IMR-90 (cell line): ENCODE results near the gene SASH1. TPM values are rescaled to one million over a fixed set of nuclear protein-coding genes. Genes with fewer than 3 reads are reported as not detected.
A peak's percentile ranks its signal among the peaks of the same experiment; 100 is the strongest.

Experiments used
- ATAC-seq: fragments of 200-7000 bp; cut with Tn5 transposase; 2 replicates; pipeline ENCODE4 v1.9.1; 2020; ENCODE audit warnings: low read depth, mild to moderate bottlenecking, moderate library complexity
- BruUV-seq: library from RNA; stranded (reverse); fragments of 400-500 nt; replicated peaks from 2 replicates; lab custom pipeline; 2021; lab: Mats Ljungman, UMichigan
- CTCF ChIA-PET: fragments of 300-600 bp; formaldehyde crosslinking; extraction: SDS; loops from one replicate; lab custom pipeline; 2021; ENCODE audit warnings: antibody characterized with exemption; lab: Yijun Ruan, JAX
- POLR2A ChIA-PET: fragments of 300-600 bp; sonication (Branson Sonifier 250); formaldehyde crosslinking; loops from one replicate; lab custom pipeline; 2022; ENCODE audit warnings: antibody characterized with exemption; ENCODE audit not compliant: unreplicated experiment; lab: Charles Lee
- DNase-seq: peaks from one replicate; pipeline ENCODE4 v3.0.0; 2013
- H2AFZ ChIP-seq: replicated peaks from 2 replicates; pipeline ENCODE3; 2013; ENCODE audit warnings: low read length, mild to moderate bottlenecking; ENCODE audit not compliant: poor library complexity
- H2AK5ac ChIP-seq: 2 replicates; pipeline ENCODE4 v1.6.1; 2013; ENCODE audit warnings: low read depth, low read length, inconsistent platforms
- H2AK9ac ChIP-seq: replicated peaks from 2 replicates; pipeline ENCODE3; 2013; ENCODE audit warnings: mild to moderate bottlenecking, low read depth, low read length, moderate library complexity; ENCODE audit not compliant: poor library complexity
- H2BK120ac ChIP-seq: 2 replicates; pipeline ENCODE4 v1.6.1; 2013; ENCODE audit warnings: low read depth, low read length, inconsistent platforms
- H2BK15ac ChIP-seq: 3 replicates; pipeline ENCODE4 v1.6.1; 2013; ENCODE audit warnings: low read depth, low read length, inconsistent platforms
- H2BK20ac ChIP-seq: 2 replicates; pipeline ENCODE4 v1.6.1; 2013; ENCODE audit warnings: low read depth, mild to moderate bottlenecking, inconsistent platforms, low read length, moderate library complexity
- H2BK5ac ChIP-seq: 2 replicates; pipeline ENCODE4 v1.6.1; 2013; ENCODE audit warnings: mild to moderate bottlenecking, low read depth, low read length, inconsistent platforms; ENCODE audit not compliant: poor library complexity, severe bottlenecking
- H3K14ac ChIP-seq: replicated peaks from 2 replicates; pipeline ENCODE4 v1.6.1; 2013; ENCODE audit warnings: low read depth, low read length, inconsistent platforms
- H3K18ac ChIP-seq: 2 replicates; pipeline ENCODE4 v1.6.1; 2013; ENCODE audit warnings: low read depth, low read length, control low read depth
- H3K23ac ChIP-seq: 2 replicates; pipeline ENCODE4 v1.6.1; 2013; ENCODE audit warnings: low read depth, low read length, inconsistent platforms
- H3K27ac ChIP-seq: 2 replicates; pipeline ENCODE4 v1.5.1; 2013; ENCODE audit warnings: mild to moderate bottlenecking, control low read depth, low read length; ENCODE audit not compliant: insufficient read depth
- H3K27me3 ChIP-seq: 2 replicates; pipeline ENCODE4 v1.6.1; 2013; ENCODE audit warnings: low read length; ENCODE audit not compliant: control insufficient read depth, insufficient read depth
- H3K36me3 ChIP-seq: 2 replicates; pipeline ENCODE4 v1.6.1; 2013; ENCODE audit warnings: low read length, mixed read lengths; ENCODE audit not compliant: control insufficient read depth, insufficient read depth
- H3K4ac ChIP-seq: 2 replicates; pipeline ENCODE4 v1.6.1; 2013; ENCODE audit warnings: low read depth, low read length, inconsistent platforms
- H3K4me1 ChIP-seq: 2 replicates; pipeline ENCODE4 v1.6.1; 2013; ENCODE audit warnings: low read length, mixed read lengths; ENCODE audit not compliant: control insufficient read depth, insufficient read depth
- H3K4me2 ChIP-seq: 2 replicates; pipeline ENCODE4 v1.6.1; 2013; ENCODE audit warnings: low read depth, mild to moderate bottlenecking, control low read depth, low read length, moderate library complexity
- H3K4me3 ChIP-seq: 2 replicates; pipeline ENCODE4 v1.5.1; 2013; ENCODE audit warnings: low read depth, mild to moderate bottlenecking, control low read depth, low read length, moderate library complexity; ENCODE audit not compliant: insufficient read depth
- H3K56ac ChIP-seq: 2 replicates; pipeline ENCODE4 v1.6.1; 2013; ENCODE audit warnings: low read length, inconsistent platforms; ENCODE audit not compliant: insufficient read depth; ENCODE audit errors: extremely low read depth
- H3K79me1 ChIP-seq, 2 experiments: 2 replicates each; pipeline ENCODE4 v1.6.1; 2013; ENCODE audit warnings: low read length in 2 of 2, inconsistent platforms in 1 of 2, low read depth in 1 of 2
- H3K9ac ChIP-seq: 2 replicates; pipeline ENCODE4 v1.6.1; 2013; ENCODE audit warnings: low read depth, low read length, control low read depth
- H3K9me1 ChIP-seq: 2 replicates; pipeline ENCODE4 v1.6.1; 2013; ENCODE audit warnings: low read length, inconsistent platforms; ENCODE audit not compliant: insufficient read depth
- H3K9me3 ChIP-seq: 2 replicates; pipeline ENCODE4 v1.6.1; 2013; ENCODE audit warnings: low read length; ENCODE audit not compliant: control insufficient read depth, insufficient read depth
- H4K20me1 ChIP-seq: 2 replicates; pipeline ENCODE4 v1.6.1; 2013; ENCODE audit warnings: low read length, inconsistent platforms; ENCODE audit not compliant: insufficient read depth
- H4K5ac ChIP-seq: 2 replicates; pipeline ENCODE4 v1.6.1; 2013; ENCODE audit warnings: mild to moderate bottlenecking, low read depth, low read length, control low read depth
- H4K8ac ChIP-seq, 2 experiments: 2 replicates each; pipeline ENCODE4 v1.6.1; 2013; ENCODE audit warnings: low read depth in 2 of 2, low read length in 2 of 2, control low read depth in 1 of 2, inconsistent platforms in 1 of 2
- H4K91ac ChIP-seq: 2 replicates; pipeline ENCODE4 v1.6.1; 2013; ENCODE audit warnings: low read depth, low read length, inconsistent platforms; ENCODE audit not compliant: insufficient read depth
- CEBPB ChIP-seq: IDR thresholded peaks from 2 replicates; pipeline ENCODE4 v1.6.1; 2012; ENCODE audit warnings: low read depth, low read length, improper control_type of control experiment
- CHD1 ChIP-seq: IDR thresholded peaks from 2 replicates; pipeline ENCODE4 v1.6.1; 2012; ENCODE audit warnings: low read depth, low read length, improper control_type of control experiment
- ELK1 ChIP-seq: fragments of 150-350 bp; IDR thresholded peaks from 2 replicates; pipeline ENCODE4 v1.6.1; 2016; ENCODE audit warnings: low read depth, mild to moderate bottlenecking, low read length, moderate library complexity, borderline replicate concordance
- MAFK ChIP-seq: IDR thresholded peaks from 2 replicates; pipeline ENCODE4 v1.6.1; 2012; ENCODE audit warnings: low read depth, low read length, improper control_type of control experiment
- MAZ ChIP-seq: IDR thresholded peaks from 2 replicates; pipeline ENCODE4 v1.6.1; 2012; ENCODE audit warnings: low read depth, mild to moderate bottlenecking, low read length, improper control_type of control experiment, moderate library complexity, borderline replicate concordance
- MXI1 ChIP-seq: IDR thresholded peaks from 2 replicates; pipeline ENCODE4 v1.6.1; 2012; ENCODE audit warnings: low read depth, mild to moderate bottlenecking, low read length, moderate library complexity, borderline replicate concordance
- NFE2L2 ChIP-seq: fragments of 150-350 bp; IDR thresholded peaks from 2 replicates; pipeline ENCODE4 v1.6.1; 2016; ENCODE audit warnings: low read depth, mild to moderate bottlenecking, low read length
- POLR2A ChIP-seq: IDR thresholded peaks from 2 replicates; pipeline ENCODE4 v1.6.1; 2012; ENCODE audit warnings: mild to moderate bottlenecking, low read depth, low read length
- RAD21 ChIP-seq: IDR thresholded peaks from 2 replicates; pipeline ENCODE4 v1.6.1; 2012; ENCODE audit warnings: low read length, improper control_type of control experiment
- RCOR1 ChIP-seq: IDR thresholded peaks from 2 replicates; pipeline ENCODE4 v1.6.1; 2012; ENCODE audit warnings: mild to moderate bottlenecking, low read length, improper control_type of control experiment; ENCODE audit not compliant: insufficient replicate concordance
- RFX5 ChIP-seq: IDR thresholded peaks from 2 replicates; pipeline ENCODE4 v1.8.0; 2012; ENCODE audit warnings: low read depth, mild to moderate bottlenecking, low read length, moderate library complexity
- USF2 ChIP-seq: fragments of 150-350 bp; IDR thresholded peaks from 2 replicates; pipeline ENCODE4 v1.6.1; 2017; ENCODE audit warnings: mild to moderate bottlenecking, antibody characterized with exemption, low read length, low read depth
- WGBS, 2 experiments: methylation state at CpG; one replicate each; pipeline versions ENCODE4 v1.1.5 to v1.1.7; 2013; ENCODE audit warnings: missing lambda C conversion rate in 2 of 2; ENCODE audit not compliant: insufficient read length in 1 of 2; ENCODE audit errors: extremely low coverage in 2 of 2; 5-methylcytosine and 5-hydroxymethylcytosine counted together
- dilution Hi-C: fragments of 300-500 bp; cut with HindIII; formaldehyde crosslinking; loops from one replicate; pipeline ENCODE4 v1.14.3; 2018; ENCODE audit warnings: low sequenced_read_pairs; ENCODE audit not compliant: unreplicated experiment
- in situ Hi-C: fragments of 300-500 bp; cut with MboI; formaldehyde crosslinking; loops from 3 replicates; pipeline ENCODE4 v1.14.3; 2019; ENCODE audit warnings: low sequenced_read_pairs, inconsistent platforms, mixed read lengths
- intact Hi-C: fragments of 100-400 bp; cut with micrococcal nuclease; formaldehyde crosslinking; loops from 2 replicates; pipeline ENCODE4 v1.10.0; 2022
- polyA plus RNA-seq, 3 experiments: library from polyadenylated mRNA; depleted of rRNA; stranded (reverse); fragments of >200 nt; gene quantifications; 2 replicates each; pipeline ENCODE4 v1.2.3, GENCODE V29; 2012; ENCODE audit warnings: low replicate concordance in 1 of 3
- total RNA-seq: library from RNA; depleted of rRNA; stranded (reverse); fragments of >200 nt; gene quantifications from 2 replicates; pipeline ENCODE4 v1.2.3, GENCODE V29; 2012
- TF ChIP-seq, protein P1 (sequence below): conservative IDR thresholded peaks from 2 replicates; pipeline ENCODE4 v1.5.1; 2012; ENCODE audit warnings: mild to moderate bottlenecking, low read depth, low read length, improper control_type of control experiment

Gene SASH1
- total and polyA plus RNA-seq, 2 of the 4 experiments (the other 2 are of a cell fraction) = 11.6 to 16.5 TPM

- Histone ChIP-seq H3K4me1 (peaks cover 3% of the 10 kb centered on the region), H3K4ac (no peak overlapping the region), H2AK5ac (no peak overlapping the region), H4K20me1 (peaks cover 6% of the 10 kb centered on the region; the same call in 1 of the 2 replicates), H3K36me3 (no peaks in the 10 kb centered on the region), H3K23ac (no peak overlapping the region), H3K56ac (no peak overlapping the region), H3K18ac (no peak overlapping the region), H4K91ac (no peak overlapping the region), H2BK15ac (no peak overlapping the region), H2BK20ac (no peak overlapping the region), H2AFZ (no peak overlapping the region), H3K9ac (no peak overlapping the region), H3K4me3 (no peak overlapping the region), H3K9me1 (peaks cover 3% of the 10 kb centered on the region; the same call in 1 of the 2 replicates), H2BK120ac (no peak overlapping the region), H3K79me1 (peaks cover 33 to 60% of the 10 kb centered on the region in 2 experiments), H2AK9ac (no peak overlapping the region), H3K27me3 (no peaks in the 10 kb centered on the region), H2BK5ac (no peak overlapping the region), H3K27ac (no peak overlapping the region), H3K14ac (no peak overlapping the region), H4K8ac (no peak overlapping the region), H4K5ac (no peak overlapping the region), H3K9me3 (no peaks in the 10 kb centered on the region), H3K4me2 (no peak overlapping the region)
- in situ Hi-C loops = no loop called here
- dilution Hi-C loops = no loop called here
- ATAC-seq = no peak
- DNase-seq = peak; percentile 20
- CTCF ChIA-PET = no interaction called here
- WGBS, 2 experiments = no CpG with 5 or more reads among the region's 9 CpGs
- no TSS peak for BruUV-seq
- intact Hi-C loops = no loop called here
- POLR2A ChIA-PET = no interaction called here
- TF ChIP-seq RAD21 = no peak
- TF ChIP-seq CHD1 = no peak
- no peak for TF ChIP-seq RCOR1
- TF ChIP-seq, protein P1, sequence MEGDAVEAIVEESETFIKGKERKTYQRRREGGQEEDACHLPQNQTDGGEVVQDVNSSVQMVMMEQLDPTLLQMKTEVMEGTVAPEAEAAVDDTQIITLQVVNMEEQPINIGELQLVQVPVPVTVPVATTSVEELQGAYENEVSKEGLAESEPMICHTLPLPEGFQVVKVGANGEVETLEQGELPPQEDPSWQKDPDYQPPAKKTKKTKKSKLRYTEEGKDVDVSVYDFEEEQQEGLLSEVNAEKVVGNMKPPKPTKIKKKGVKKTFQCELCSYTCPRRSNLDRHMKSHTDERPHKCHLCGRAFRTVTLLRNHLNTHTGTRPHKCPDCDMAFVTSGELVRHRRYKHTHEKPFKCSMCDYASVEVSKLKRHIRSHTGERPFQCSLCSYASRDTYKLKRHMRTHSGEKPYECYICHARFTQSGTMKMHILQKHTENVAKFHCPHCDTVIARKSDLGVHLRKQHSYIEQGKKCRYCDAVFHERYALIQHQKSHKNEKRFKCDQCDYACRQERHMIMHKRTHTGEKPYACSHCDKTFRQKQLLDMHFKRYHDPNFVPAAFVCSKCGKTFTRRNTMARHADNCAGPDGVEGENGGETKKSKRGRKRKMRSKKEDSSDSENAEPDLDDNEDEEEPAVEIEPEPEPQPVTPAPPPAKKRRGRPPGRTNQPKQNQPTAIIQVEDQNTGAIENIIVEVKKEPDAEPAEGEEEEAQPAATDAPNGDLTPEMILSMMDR = no peak
- no peak for TF ChIP-seq MXI1
- no peak for TF ChIP-seq USF2
- TF ChIP-seq POLR2A = no peak
- no peak for TF ChIP-seq MAZ
- no peak for TF ChIP-seq CEBPB
- no peak for TF ChIP-seq MAFK
- TF ChIP-seq RFX5 = no peak
- TF ChIP-seq NFE2L2 = no peak
- TF ChIP-seq ELK1 = no peak
Measured at GRCh38 chr6:148382861-148383260, 40.2 kb downstream of the SASH1 start.
